Mucosa of stomach (tissue), 1 donor: ENCODE measurements around the gene MBNL3.
A peak's percentile ranks its signal among the peaks of the same experiment; 100 is the strongest.

ENCODE experiments used
- H3K27me3 ChIP-seq: one replicate; pipeline ENCODE4 v1.7.0; 2013; ENCODE audit warnings: mild to moderate bottlenecking, low read length; ENCODE audit not compliant: control insufficient read depth, insufficient read depth
- H3K36me3 ChIP-seq: one replicate; pipeline ENCODE4 v1.7.0; 2013; ENCODE audit warnings: low read length; ENCODE audit not compliant: control insufficient read depth, insufficient read depth
- H3K4me1 ChIP-seq: one replicate; pipeline ENCODE4 v1.7.0; 2013; ENCODE audit warnings: mild to moderate bottlenecking, low read length; ENCODE audit not compliant: control insufficient read depth, insufficient read depth
- H3K4me3 ChIP-seq: one replicate; pipeline ENCODE4 v1.7.0; 2013; ENCODE audit warnings: low read length
- H3K9ac ChIP-seq: one replicate; pipeline ENCODE4 v1.7.0; 2013; ENCODE audit warnings: mild to moderate bottlenecking, low read length, moderate library complexity
- H3K9me3 ChIP-seq: one replicate; pipeline ENCODE4 v1.7.0; 2013; ENCODE audit warnings: mild to moderate bottlenecking, low read length, moderate library complexity; ENCODE audit not compliant: control insufficient read depth
- donor health status: Pancreatic carcinoma.

Gene MBNL3

DNA sequence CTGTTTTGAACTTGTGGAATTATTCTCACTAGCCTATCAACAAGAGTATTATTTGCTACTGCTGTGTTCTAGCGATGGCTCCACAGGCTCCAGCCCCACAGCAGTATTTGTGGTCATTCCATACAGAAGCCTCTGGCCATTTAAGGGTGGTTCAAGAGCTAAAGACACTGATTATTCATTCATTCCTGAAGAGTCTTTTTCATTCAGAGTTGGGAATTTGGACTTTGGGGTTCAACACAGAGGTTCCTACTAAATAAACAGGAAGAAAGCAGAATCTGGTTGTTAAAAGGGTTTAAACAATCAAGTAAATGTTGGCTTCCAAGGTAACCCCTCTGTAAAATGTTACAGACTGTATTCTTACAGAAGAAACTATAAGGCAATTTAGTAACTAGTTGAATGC is 4.3 kb upstream of the MBNL3 start:
- H3K9me3 ChIP-seq, result no peaks in the 10 kb centered on the region
- peaks cover 12% of the 10 kb centered on the region for H3K4me1 ChIP-seq
- no peaks in the 10 kb centered on the region for H3K36me3 ChIP-seq
- H3K4me3 ChIP-seq, result no peak overlapping the region
- H3K9ac ChIP-seq, result no peak overlapping the region
- H3K27me3 ChIP-seq, result no peaks in the 10 kb centered on the region

DNA sequence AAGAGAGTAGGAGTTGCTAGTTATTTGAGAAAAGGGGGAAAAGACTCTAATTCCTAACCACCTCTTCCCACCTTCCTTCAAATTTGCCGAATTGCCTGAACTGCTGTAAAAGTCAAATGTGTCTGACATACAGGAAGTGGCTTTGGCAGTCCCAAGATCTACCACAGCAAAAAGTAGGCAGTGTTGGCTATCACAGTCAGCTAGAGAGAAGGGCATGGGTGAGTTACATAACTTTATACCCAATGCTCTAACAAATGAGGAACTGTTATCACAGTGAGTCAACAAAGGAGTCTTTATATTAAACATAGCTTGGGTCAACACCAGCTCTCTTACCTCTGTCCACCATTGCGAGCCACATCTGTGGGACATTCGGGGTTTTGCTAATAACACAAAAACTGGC is 2.4 kb upstream of the MBNL3 start:
- H3K9me3 ChIP-seq, result no peaks in the 10 kb centered on the region
- peak overlapping the region; percentile 31 for H3K4me3 ChIP-seq
- H3K27me3 ChIP-seq, result no peaks in the 10 kb centered on the region
- peaks cover 12% of the 10 kb centered on the region for H3K4me1 ChIP-seq
- H3K36me3 ChIP-seq, result no peaks in the 10 kb centered on the region
- no peak overlapping the region for H3K9ac ChIP-seq

DNA sequence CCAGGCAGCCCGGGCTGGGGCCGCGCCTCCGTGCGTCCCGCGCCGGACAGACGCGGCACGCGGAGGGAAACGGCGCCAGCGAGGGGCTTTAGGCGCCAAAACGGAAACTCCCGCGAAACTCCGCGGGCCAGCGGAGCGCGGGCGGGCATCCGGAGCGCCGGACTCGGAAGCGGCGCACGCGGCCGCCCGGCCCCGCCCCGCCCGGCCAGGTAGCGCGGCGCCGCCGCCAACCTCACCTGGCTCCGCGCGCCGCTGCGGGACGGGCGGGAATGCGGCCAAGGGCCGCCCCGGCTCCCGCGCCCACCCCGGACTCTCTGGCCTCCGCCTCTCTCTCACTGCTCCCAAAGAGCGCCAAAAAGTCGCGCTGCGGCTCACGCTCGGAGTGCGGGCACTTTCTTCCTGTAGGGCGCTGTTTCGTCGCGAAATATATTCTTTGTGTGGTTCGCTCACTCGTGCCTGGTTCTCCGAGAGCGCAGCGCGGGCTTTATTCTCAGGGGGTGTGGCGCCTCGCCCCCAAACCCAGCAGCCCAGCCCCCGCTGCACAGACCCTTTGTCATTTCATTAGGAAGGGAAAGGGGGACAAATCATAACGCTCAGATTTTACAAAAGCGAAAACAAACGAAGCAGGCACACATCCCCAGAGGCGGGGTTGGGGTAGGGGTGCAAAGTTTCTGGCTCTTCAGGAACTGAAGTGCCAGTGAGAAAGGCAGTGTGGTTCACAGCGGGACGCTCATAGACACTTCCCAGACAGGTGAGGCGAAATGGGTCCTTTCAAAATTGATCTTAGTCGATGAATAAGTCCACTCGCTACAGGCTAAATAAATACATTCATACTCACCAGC is 961 bp upstream of the MBNL3 start:
- Histone ChIP-seq H3K4me3 (peak overlapping the region; percentile 31), H3K9ac (peak overlapping the region; percentile 74), H3K9me3 (no peaks in the 10 kb centered on the region), H3K36me3 (no peaks in the 10 kb centered on the region), H3K4me1 (peaks cover 12% of the 10 kb centered on the region), H3K27me3 (no peaks in the 10 kb centered on the region)

- H3K9ac ChIP-seq, result peak overlapping the region; percentile 74
- peak overlapping the region; percentile 41 for H3K4me3 ChIP-seq
- H3K27me3 ChIP-seq, result no peaks in the 10 kb centered on the region
Observed at GRCh38 chrX:132488180-132488705, 595 bp downstream of the MBNL3 start.

DNA sequence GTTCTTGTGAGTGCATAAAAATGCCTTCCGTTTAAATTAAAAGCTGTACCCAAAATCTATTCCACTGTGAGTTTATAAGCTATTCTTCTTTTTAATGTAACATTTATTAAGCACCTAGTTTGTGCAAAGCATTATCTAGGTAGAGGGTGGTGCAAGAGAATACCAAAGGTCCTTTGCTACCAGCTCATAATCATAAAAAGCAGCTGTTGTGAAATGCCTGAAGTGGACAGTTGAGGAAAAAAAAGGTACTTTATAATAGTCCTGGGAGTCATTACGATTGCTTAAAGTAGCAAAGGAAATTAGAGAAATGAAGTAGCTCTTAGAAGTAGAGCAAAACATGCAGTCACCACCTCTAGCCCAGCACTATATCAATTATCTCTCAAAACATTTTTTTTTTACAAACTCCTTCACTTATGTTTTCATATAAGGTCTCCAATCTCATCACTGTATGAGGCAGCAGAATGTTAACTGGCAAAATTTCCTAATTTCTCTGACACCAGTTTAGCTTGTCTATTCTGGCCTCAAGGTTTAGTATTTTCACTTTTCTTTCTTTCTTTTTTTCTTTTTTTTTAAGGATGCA is 2.1 kb downstream of the MBNL3 start:
- no peak overlapping the region for H3K4me3 ChIP-seq

More at GRCh38 chrX:132488180-132488705, 595 bp downstream of the MBNL3 start:
- Histone ChIP-seq H3K36me3 (no peaks in the 10 kb centered on the region), H3K9me3 (no peaks in the 10 kb centered on the region), H3K4me1 (peaks cover 12% of the 10 kb centered on the region)

GRCh38 chrX:132483951-132484350 is 4.9 kb downstream of the MBNL3 start:
- Histone ChIP-seq H3K9me3 (no peaks in the 10 kb centered on the region), H3K36me3 (no peaks in the 10 kb centered on the region), H3K9ac (no peak overlapping the region), H3K27me3 (no peaks in the 10 kb centered on the region), H3K4me1 (no peaks in the 10 kb centered on the region), H3K4me3 (no peak overlapping the region)

More for the DNA sequence above, 2.1 kb downstream of the MBNL3 start:
- H3K36me3 ChIP-seq, result no peaks in the 10 kb centered on the region
- H3K9ac ChIP-seq, result no peak overlapping the region
- H3K27me3 ChIP-seq, result no peaks in the 10 kb centered on the region
- no peaks in the 10 kb centered on the region for H3K9me3 ChIP-seq
- peaks cover 9% of the 10 kb centered on the region for H3K4me1 ChIP-seq

DNA sequence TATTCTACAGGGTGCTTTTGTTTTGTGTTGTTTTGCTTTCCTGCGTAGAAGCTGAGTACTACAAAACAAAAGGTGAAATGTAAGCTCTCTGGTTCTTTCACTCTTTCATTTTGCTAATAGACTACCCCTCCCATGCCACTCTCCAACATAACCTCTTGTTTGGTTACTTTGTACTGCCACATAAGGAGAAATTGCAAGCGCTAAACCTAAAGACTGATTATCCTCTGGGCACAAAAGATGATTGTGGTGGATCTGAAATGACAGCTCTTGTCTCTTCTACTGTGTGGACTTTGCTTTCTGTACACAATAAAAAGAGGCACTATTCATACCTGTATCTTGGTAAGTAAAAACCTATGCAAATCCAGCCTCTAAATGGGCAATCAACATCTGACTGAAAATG is 5.3 kb downstream of the MBNL3 start:
- H3K4me1 ChIP-seq, result no peaks in the 10 kb centered on the region
- H3K36me3 ChIP-seq, result no peaks in the 10 kb centered on the region
- no peaks in the 10 kb centered on the region for H3K9me3 ChIP-seq
- H3K9ac ChIP-seq, result no peak overlapping the region
- no peak overlapping the region for H3K4me3 ChIP-seq
- no peaks in the 10 kb centered on the region for H3K27me3 ChIP-seq

DNA sequence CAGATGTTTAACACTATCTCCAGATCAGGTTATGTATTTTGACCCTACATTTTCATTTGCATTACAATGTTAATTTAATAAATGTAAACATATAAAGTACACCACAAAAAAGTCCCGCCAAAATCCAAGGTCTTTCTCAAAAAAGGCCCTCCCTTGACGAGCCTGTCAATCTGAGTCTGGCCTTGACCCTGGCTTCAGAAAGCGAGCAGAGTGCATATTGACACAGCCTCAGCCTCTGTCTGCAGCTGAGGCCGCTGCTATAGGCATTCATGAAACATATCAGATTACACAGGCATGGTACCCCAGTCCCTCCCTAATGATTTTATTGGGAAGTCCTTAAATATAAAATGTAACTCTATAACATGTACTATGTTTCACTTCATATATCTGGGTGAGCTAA is 6.2 kb downstream of the MBNL3 start:
- H3K9ac ChIP-seq, result no peak overlapping the region
- no peaks in the 10 kb centered on the region for H3K9me3 ChIP-seq
- H3K4me1 ChIP-seq, result no peaks in the 10 kb centered on the region
- no peak overlapping the region for H3K4me3 ChIP-seq
- H3K36me3 ChIP-seq, result no peaks in the 10 kb centered on the region
- no peaks in the 10 kb centered on the region for H3K27me3 ChIP-seq

DNA sequence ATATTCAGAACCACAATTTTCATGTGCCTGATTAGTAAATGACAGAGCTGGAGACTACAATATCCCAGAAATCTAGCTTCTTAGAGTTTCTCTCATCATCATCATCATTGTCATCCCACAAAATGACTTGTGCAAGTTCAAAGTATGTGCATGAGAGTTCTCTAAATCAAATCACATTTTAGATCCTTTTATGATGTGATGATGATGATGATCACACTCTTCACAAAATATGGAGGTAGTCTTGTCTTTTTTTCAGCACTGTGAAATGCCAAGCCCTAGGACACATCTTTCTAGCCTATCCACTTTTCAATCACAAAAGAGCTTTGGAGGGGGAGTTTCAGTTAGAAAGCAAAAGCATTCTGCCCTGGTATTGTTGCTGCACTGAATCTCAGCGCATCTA is 7.4 kb downstream of the MBNL3 start:
- Histone ChIP-seq H3K4me1 (no peaks in the 10 kb centered on the region), H3K9ac (no peak overlapping the region), H3K36me3 (no peaks in the 10 kb centered on the region), H3K9me3 (no peaks in the 10 kb centered on the region), H3K4me3 (no peak overlapping the region), H3K27me3 (no peaks in the 10 kb centered on the region)

- Histone ChIP-seq H3K9ac (peak overlapping the region; percentile 22), H3K9me3 (no peaks in the 10 kb centered on the region), H3K4me3 (no peak overlapping the region), H3K36me3 (no peaks in the 10 kb centered on the region), H3K4me1 (no peaks in the 10 kb centered on the region), H3K27me3 (no peaks in the 10 kb centered on the region)
Observed at GRCh38 chrX:132480581-132481203, 8.1 kb downstream of the MBNL3 start.

GRCh38 chrX:132474544-132475248 is 14.1 kb downstream of the MBNL3 start:
- H3K9me3 ChIP-seq, result no peaks in the 10 kb centered on the region
- no peaks in the 10 kb centered on the region for H3K4me1 ChIP-seq
- no peaks in the 10 kb centered on the region for H3K27me3 ChIP-seq
- H3K4me3 ChIP-seq, result no peak overlapping the region
- no peak overlapping the region for H3K9ac ChIP-seq
- no peaks in the 10 kb centered on the region for H3K36me3 ChIP-seq
